Measurements from ENCODE around the gene PTK6. TPM values are rescaled to one million over a fixed set of nuclear protein-coding genes. Genes with fewer than 3 reads are reported as not detected.
"Not testable (repeated sequence)": the region's sequence is repeated elsewhere in the genome, so short reads cannot be mapped to it uniquely, and the experiment has no call there.

PTK6 gene
- total RNA-seq, 2 donors from 2014 or later, result 0.97 to 1.2 TPM

- DNase-seq, result peak; percentile 79 to 89
- peak; percentile 87 to 91 for ATAC-seq (replicated peaks in 1 of 2)
- H3K4me1 Mint-ChIP-seq (ENCODE audit: low read depth), result peaks cover 17% of the 10 kb centered on the region
- H3K27me3 Mint-ChIP-seq (ENCODE audit: low read depth), result no peaks in the 10 kb centered on the region
- peaks cover 3 to 5% of the 10 kb centered on the region in 2 donors for H3K9me3 Mint-ChIP-seq
- no peak within 1 kb of the TSS for H3K27ac Mint-ChIP-seq
- H3K4me3 Mint-ChIP-seq, result peak within 1 kb of the TSS; percentile 85 to 89
- peaks cover 10 to 17% of the 10 kb centered on the region in 2 donors for H3K36me3 Mint-ChIP-seq (ENCODE audit: insufficient read depth in 2 of 2)
Observed at GRCh38 chr20:63520504-63520933, 16.7 kb downstream of the PTK6 start, which contains the start of gene PPDPF. TSS of gene PPDPF (plus strand) at chr20:63520765. CDS start at chr20:63521309, 544 bp downstream.

GRCh38 chr20:63519668-63520503 lies 17.3 kb downstream of the PTK6 start:
- H3K9me3 Mint-ChIP-seq, result peaks cover 3 to 11% of the 10 kb centered on the region in 2 donors
- DNase-seq, result peak; percentile 77 to 81
- no peaks in the 10 kb centered on the region for H3K27me3 Mint-ChIP-seq (ENCODE audit: low read depth)
- peak overlapping the region; percentile 74 to 77 for H3K4me3 Mint-ChIP-seq
- no peak overlapping the region for H3K27ac Mint-ChIP-seq
- ATAC-seq (replicated peaks in 1 of 2), result peak; percentile 69 to 74
- H3K36me3 Mint-ChIP-seq (ENCODE audit: insufficient read depth in 2 of 2), result peaks cover 12 to 17% of the 10 kb centered on the region in 2 donors
- H3K4me1 Mint-ChIP-seq (ENCODE audit: low read depth), result peaks cover 17% of the 10 kb centered on the region

GRCh38 chr20:63518946-63519667 lies 18.1 kb downstream of the PTK6 start:
- no peak for ATAC-seq (replicated peaks in 1 of 2)
- Mint-ChIP-seq H3K27ac (no peak overlapping the region), H3K36me3 (ENCODE audit: insufficient read depth in 2 of 2) (peaks cover 12 to 15% of the 10 kb centered on the region in 2 donors), H3K27me3 (ENCODE audit: low read depth) (peaks cover 4% of the 10 kb centered on the region), H3K4me3 (peak overlapping the region; percentile 74 to 77), H3K4me1 (ENCODE audit: low read depth) (peaks cover 10% of the 10 kb centered on the region), H3K9me3 (peaks cover 5 to 11% of the 10 kb centered on the region in 2 donors)
- DNase-seq, result no peak

- DNase-seq, result no peak
- H3K4me1 Mint-ChIP-seq (ENCODE audit: low read depth), result peaks cover 8% of the 10 kb centered on the region
- H3K9me3 Mint-ChIP-seq, result peaks cover 5 to 7% of the 10 kb centered on the region in 2 donors
- no peak for ATAC-seq (replicated peaks in 1 of 2)
- H3K36me3 Mint-ChIP-seq (ENCODE audit: insufficient read depth in 2 of 2), result peaks cover 7 to 9% of the 10 kb centered on the region in 2 donors
- H3K27me3 Mint-ChIP-seq (ENCODE audit: low read depth), result peaks cover 7% of the 10 kb centered on the region
- peak overlapping the region; percentile 42 to 77 for H3K4me3 Mint-ChIP-seq
- no peak overlapping the region for H3K27ac Mint-ChIP-seq
Observed at GRCh38 chr20:63518351-63518861, 18.8 kb downstream of the PTK6 start.

GRCh38 chr20:63517376-63518309 lies 19.5 kb downstream of the PTK6 start:
- ATAC-seq (replicated peaks in 1 of 2) (no peak), DNase-seq (no peak)
- Mint-ChIP-seq H3K4me1 (ENCODE audit: low read depth) (peaks cover 7% of the 10 kb centered on the region), H3K9me3 (peaks cover 4 to 6% of the 10 kb centered on the region in 2 donors), H3K36me3 (ENCODE audit: insufficient read depth in 2 of 2) (peaks cover 4 to 5% of the 10 kb centered on the region in 2 donors), H3K4me3 (peak overlapping the region in 1 of 2 donors; percentile 3), H3K27ac (no peak overlapping the region), H3K27me3 (ENCODE audit: low read depth) (peaks cover 14% of the 10 kb centered on the region)

- H3K27ac Mint-ChIP-seq; H3K9me3 Mint-ChIP-seq; ATAC-seq (replicated peaks in 1 of 2); H3K4me1 Mint-ChIP-seq (ENCODE audit: low read depth); DNase-seq; H3K4me3 Mint-ChIP-seq; H3K36me3 Mint-ChIP-seq (ENCODE audit: insufficient read depth in 2 of 2): not testable (repeated sequence)
- peaks cover 41% of the 10 kb centered on the region for H3K27me3 Mint-ChIP-seq (ENCODE audit: low read depth)
Observed at GRCh38 chr20:63514520-63514919, 22.7 kb downstream of the PTK6 start.

- Mint-ChIP-seq H3K27me3 (ENCODE audit: low read depth) (peaks cover 50% of the 10 kb centered on the region), H3K4me1 (ENCODE audit: low read depth) (no peaks in the 10 kb centered on the region), H3K9me3 (peaks cover 2 to 5% of the 10 kb centered on the region in 2 donors), H3K4me3 (no peak overlapping the region), H3K36me3 (ENCODE audit: insufficient read depth in 2 of 2) (peaks cover 2 to 4% of the 10 kb centered on the region in 2 donors), H3K27ac (no peak overlapping the region)
- DNase-seq (no peak), ATAC-seq (replicated peaks in 1 of 2) (no peak)
Observed at GRCh38 chr20:63513207-63513606, 24.0 kb downstream of the PTK6 start.

GRCh38 chr20:63509088-63509564 lies 28.1 kb downstream of the PTK6 start:
- ATAC-seq (replicated peaks in 1 of 2) (no peak), DNase-seq (no peak)
- Mint-ChIP-seq H3K36me3 (ENCODE audit: insufficient read depth in 2 of 2) (peaks cover 0 to 2% of the 10 kb centered on the region in 2 donors), H3K4me1 (ENCODE audit: low read depth) (no peaks in the 10 kb centered on the region), H3K4me3 (no peak overlapping the region), H3K27me3 (ENCODE audit: low read depth) (peaks cover 66% of the 10 kb centered on the region), H3K27ac (no peak overlapping the region), H3K9me3 (peaks cover 2 to 4% of the 10 kb centered on the region in 2 donors)

GRCh38 chr20:63508072-63508768 lies 29.0 kb downstream of the PTK6 start:
- peaks cover 2 to 5% of the 10 kb centered on the region in 2 donors for H3K9me3 Mint-ChIP-seq
- H3K4me3 Mint-ChIP-seq, result peak overlapping the region in 1 of 2 donors; percentile 6
- DNase-seq (no peak), ATAC-seq (replicated peaks in 1 of 2) (peak; percentile 36 to 52)
- H3K27me3 Mint-ChIP-seq (ENCODE audit: low read depth), result peaks cover 61% of the 10 kb centered on the region
- H3K36me3 Mint-ChIP-seq (ENCODE audit: insufficient read depth in 2 of 2), result peaks cover 0 to 2% of the 10 kb centered on the region in 2 donors
- H3K27ac Mint-ChIP-seq, result no peak overlapping the region
- H3K4me1 Mint-ChIP-seq (ENCODE audit: low read depth), result no peaks in the 10 kb centered on the region

GRCh38 chr20:63507083-63507743 lies 30.0 kb downstream of the PTK6 start:
- no peak for DNase-seq
- Mint-ChIP-seq H3K36me3 (ENCODE audit: insufficient read depth in 2 of 2) (peaks cover 0 to 2% of the 10 kb centered on the region in 2 donors), H3K9me3 (peaks cover 2 to 5% of the 10 kb centered on the region in 2 donors), H3K27me3 (ENCODE audit: low read depth) (peaks cover 51% of the 10 kb centered on the region), H3K4me3 (peak overlapping the region in 1 of 2 donors; percentile 14), H3K4me1 (ENCODE audit: low read depth) (no peaks in the 10 kb centered on the region), H3K27ac (no peak overlapping the region)
- ATAC-seq (replicated peaks in 1 of 2), result no peak

- no peak overlapping the region for H3K4me3 Mint-ChIP-seq
- DNase-seq, result no peak
- H3K9me3 Mint-ChIP-seq, result peaks cover 2 to 5% of the 10 kb centered on the region in 2 donors
- H3K36me3 Mint-ChIP-seq (ENCODE audit: insufficient read depth in 2 of 2), result peaks cover 0 to 2% of the 10 kb centered on the region in 2 donors
- H3K4me1 Mint-ChIP-seq (ENCODE audit: low read depth), result no peaks in the 10 kb centered on the region
- peaks cover 41% of the 10 kb centered on the region for H3K27me3 Mint-ChIP-seq (ENCODE audit: low read depth)
- no peak overlapping the region for H3K27ac Mint-ChIP-seq
- ATAC-seq (replicated peaks in 1 of 2), result no peak
Observed at GRCh38 chr20:63505723-63506122, 31.5 kb downstream of the PTK6 start.
